Astrocyte of the hippocampus (primary cell): Measurements from ENCODE around the gene CRIP2.
A peak's percentile ranks its signal among the peaks of the same experiment; 100 is the strongest.

Experiments
- DNase-seq: peaks from one replicate; pipeline ENCODE4 v3.0.0; 2011; ENCODE audit warnings: low read depth, low spot score

CRIP2 gene

GRCh38 chr14:105444859-105445258, 29.8 kb upstream of the CRIP2 start:
- no peak for DNase-seq

GRCh38 chr14:105445290-105445689, 29.3 kb upstream of the CRIP2 start:
- DNase-seq = no peak

GRCh38 chr14:105445901-105446845, 28.4 kb upstream of the CRIP2 start:
- DNase-seq = no peak

GRCh38 chr14:105446971-105447370, 27.6 kb upstream of the CRIP2 start:
- no peak for DNase-seq

GRCh38 chr14:105447651-105448640, 26.7 kb upstream of the CRIP2 start:
- DNase-seq = no peak

- peak; percentile 88 for DNase-seq
These were observed 25.9 kb upstream of the CRIP2 start for GRCh38 chr14:105448706-105449111.

- DNase-seq = no peak
These were observed 25.1 kb upstream of the CRIP2 start for GRCh38 chr14:105449276-105450122.

GRCh38 chr14:105450123-105450505, 24.5 kb upstream of the CRIP2 start:
- no peak for DNase-seq

GRCh38 chr14:105450864-105451720, 23.5 kb upstream of the CRIP2 start:
- no peak for DNase-seq

GRCh38 chr14:105452963-105453362, 21.7 kb upstream of the CRIP2 start:
- DNase-seq = no peak

- no peak for DNase-seq
These were observed 20.8 kb upstream of the CRIP2 start for GRCh38 chr14:105453847-105454246.

- DNase-seq = no peak
These were observed 19.5 kb upstream of the CRIP2 start for GRCh38 chr14:105455086-105455640.

- no peak for DNase-seq
These were observed 18.6 kb upstream of the CRIP2 start for GRCh38 chr14:105455766-105456660.

- no peak for DNase-seq
These were observed 17.6 kb upstream of the CRIP2 start for GRCh38 chr14:105456736-105457617.

GRCh38 chr14:105458010-105458409, 16.6 kb upstream of the CRIP2 start:
- DNase-seq = no peak

- DNase-seq = no peak
These were observed 16.1 kb upstream of the CRIP2 start for GRCh38 chr14:105458571-105458970.

GRCh38 chr14:105460116-105460515, 14.5 kb upstream of the CRIP2 start:
- DNase-seq = no peak

GRCh38 chr14:105460616-105461015, 14.0 kb upstream of the CRIP2 start:
- no peak for DNase-seq
